KOPT-K1 (cell line): ENCODE data around the gene ACTN2.

ENCODE experiments used
- H3K27ac ChIP-seq: fragments of 200-600 bp; sonication (generic); 2 replicates; pipeline ENCODE4 v1.5.1; 2016; ENCODE audit warnings: antibody characterized with exemption, mild to moderate bottlenecking, low read depth, low read length; ENCODE audit not compliant: poor library complexity, severe bottlenecking
- H3K36me3 ChIP-seq: fragments of 200-600 bp; sonication (generic); 2 replicates; pipeline ENCODE4 v1.5.1; 2017; ENCODE audit warnings: antibody characterized with exemption, mild to moderate bottlenecking, low read length, moderate library complexity; ENCODE audit not compliant: insufficient read depth
- H3K9me3 ChIP-seq: fragments of 200-600 bp; sonication (generic); 2 replicates; pipeline ENCODE4 v1.5.1; 2017; ENCODE audit warnings: antibody characterized with exemption, low read length, mild to moderate bottlenecking; ENCODE audit not compliant: insufficient read depth, poor library complexity, severe bottlenecking

ACTN2 gene

DNA sequence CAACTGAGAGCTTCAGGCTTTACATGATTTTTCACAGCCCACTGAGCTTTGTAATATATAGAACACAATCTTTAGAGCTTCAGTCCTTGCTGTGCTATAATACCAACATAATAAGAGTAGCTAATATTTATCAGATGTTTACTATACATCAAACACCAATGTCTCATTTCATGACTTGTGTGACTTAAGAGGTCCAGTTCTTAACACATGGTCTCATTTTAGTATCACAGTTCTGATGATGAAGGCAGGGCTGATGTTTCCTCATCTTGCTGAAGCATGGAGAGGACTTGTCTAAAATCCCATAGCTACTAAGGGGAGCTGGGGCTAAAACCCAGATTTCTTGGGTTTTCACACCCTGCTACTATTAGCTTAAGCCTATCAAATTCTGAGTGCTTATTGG lies 114.3 kb downstream of the ACTN2 start:
- Histone ChIP-seq H3K36me3 (peaks cover 27% of the 10 kb centered on the region), H3K27ac (no peak overlapping the region), H3K9me3 (no peaks in the 10 kb centered on the region)

GRCh38 chr1:236802264-236802663 lies 116.0 kb downstream of the ACTN2 start:
- Histone ChIP-seq H3K9me3 (no peaks in the 10 kb centered on the region), H3K36me3 (peaks cover 43% of the 10 kb centered on the region), H3K27ac (no peak overlapping the region)

- Histone ChIP-seq H3K36me3 (peaks cover 87% of the 10 kb centered on the region), H3K27ac (no peak overlapping the region), H3K9me3 (no peaks in the 10 kb centered on the region)
Observed at GRCh38 chr1:236806634-236807033, 120.3 kb downstream of the ACTN2 start.

GRCh38 chr1:236808005-236808404 lies 121.7 kb downstream of the ACTN2 start:
- Histone ChIP-seq H3K9me3 (no peaks in the 10 kb centered on the region), H3K36me3 (peaks cover 99% of the 10 kb centered on the region), H3K27ac (no peak overlapping the region)

DNA sequence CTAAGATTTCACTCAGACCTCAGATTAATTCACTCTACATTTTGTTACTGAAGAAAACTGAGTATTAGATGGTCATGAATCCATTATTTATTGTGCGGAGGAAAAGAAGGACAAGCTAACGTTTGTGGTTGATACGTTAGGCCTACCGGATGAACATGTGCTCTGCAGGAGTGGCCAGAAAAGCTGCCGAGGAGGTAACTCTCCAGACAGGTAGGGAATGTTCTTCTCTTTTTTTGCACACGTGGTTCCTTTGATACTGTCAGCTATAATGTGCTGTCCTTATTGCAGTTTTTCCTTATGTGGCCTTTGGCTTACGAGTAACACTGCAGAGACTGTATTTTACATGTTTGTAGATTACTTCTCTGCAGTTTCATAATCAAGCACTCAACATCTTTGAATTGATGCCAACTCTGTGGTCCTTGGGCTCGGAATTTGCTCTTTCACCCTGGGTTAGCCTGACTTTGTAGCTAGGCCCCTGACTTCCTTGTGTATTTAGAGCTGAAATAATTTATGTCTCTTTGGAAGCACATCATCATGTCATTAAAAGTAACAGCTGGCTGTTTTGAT lies 122.3 kb downstream of the ACTN2 start:
- Histone ChIP-seq H3K36me3 (peaks cover 99% of the 10 kb centered on the region), H3K27ac (no peak overlapping the region), H3K9me3 (no peaks in the 10 kb centered on the region)

GRCh38 chr1:236809148-236809547 lies 122.8 kb downstream of the ACTN2 start:
- H3K36me3 ChIP-seq, result peaks cover 99% of the 10 kb centered on the region
- H3K27ac ChIP-seq, result no peak overlapping the region
- H3K9me3 ChIP-seq, result no peaks in the 10 kb centered on the region

GRCh38 chr1:236810018-236810417 lies 123.7 kb downstream of the ACTN2 start:
- Histone ChIP-seq H3K9me3 (no peaks in the 10 kb centered on the region), H3K36me3 (peaks cover 100% of the 10 kb centered on the region), H3K27ac (no peak overlapping the region)

DNA sequence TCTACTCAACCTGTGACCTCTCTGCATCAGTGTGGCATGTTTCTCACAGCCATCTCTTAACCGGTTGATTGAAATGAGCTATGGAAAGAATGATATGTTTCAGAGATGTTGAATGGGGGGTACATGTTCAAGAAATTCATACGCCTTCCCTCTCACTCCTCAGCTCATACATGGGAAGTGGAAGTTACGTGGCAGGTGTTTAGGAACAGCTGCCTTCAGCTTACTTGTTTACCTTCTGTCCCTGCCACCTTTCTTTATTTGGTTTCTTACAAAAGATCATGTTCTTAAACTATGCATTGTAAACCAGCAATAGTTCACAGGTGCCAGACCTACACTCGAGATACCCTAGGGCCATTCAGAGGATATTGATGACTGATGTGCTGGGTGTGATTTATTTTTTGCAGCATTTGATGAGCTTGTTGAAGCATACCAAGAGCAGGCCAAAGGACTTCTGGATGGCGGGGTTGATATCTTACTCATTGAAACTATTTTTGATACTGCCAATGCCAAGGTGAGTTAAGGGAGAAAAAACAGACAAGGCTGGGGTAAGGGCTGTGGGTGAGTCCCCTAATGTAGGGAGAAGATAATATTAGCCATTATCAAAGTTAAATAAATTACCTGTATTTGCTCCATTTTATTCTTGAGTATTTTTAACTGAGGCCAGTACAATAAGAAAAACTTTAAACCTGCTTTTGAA lies 126.2 kb downstream of the ACTN2 start:
- Histone ChIP-seq H3K36me3 (peaks cover 100% of the 10 kb centered on the region), H3K27ac (no peak overlapping the region), H3K9me3 (no peaks in the 10 kb centered on the region)
